Measurements from ENCODE around the gene CTBS. TPM values are rescaled to one million over a fixed set of nuclear protein-coding genes. Genes with fewer than 3 reads are reported as not detected.

Gene CTBS
- total and polyA plus RNA-seq, 11 donors: 2.5 to 19.9 (median 7.7) TPM

DNA sequence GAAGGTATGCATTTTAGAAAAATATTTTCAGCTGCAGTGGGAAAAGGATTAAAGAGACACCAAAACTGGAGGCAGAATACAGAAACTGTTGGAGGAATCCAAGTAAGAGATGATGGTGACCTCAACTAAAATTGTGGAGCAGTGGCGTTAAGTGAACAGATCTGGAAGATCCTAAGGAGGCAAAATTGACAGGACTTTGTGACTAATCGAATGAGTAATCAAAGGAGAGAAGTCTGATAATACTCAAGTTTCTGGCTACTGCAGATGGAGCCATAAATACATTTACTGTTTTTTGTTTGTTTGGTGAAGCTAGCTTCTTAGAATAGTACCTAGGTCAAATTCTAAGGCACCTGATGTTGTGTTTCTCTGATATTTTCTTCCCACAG is 3.1 kb downstream of the CTBS start:
- intact Hi-C loops (cut with DNase I): loop anchor here in 6 of 10 donors (5.0 to 10.0 kb wide), 5 partner anchors 51 to 94 kb away; partner anchors contain the start of genes GNG5 (in 5 of the 6), SPATA1 (in 5 of the 6) and RPF1 (in 2 of the 6)
- H3K4me3 ChIP-seq: no peak overlapping the region
- no peaks in the 10 kb centered on the region for H3K9me3 ChIP-seq
- H3K36me3 ChIP-seq: peaks cover 0 to 44% (median 26%) of the 10 kb centered on the region in 9 donors
- 95 to 98% (median 95%) methylated on average over 2 of the region's 2 CpGs for WGBS, 4 donors
- DNase-seq: no peak
- H3K27ac ChIP-seq: no peak overlapping the region
- TF ChIP-seq, protein P1, sequence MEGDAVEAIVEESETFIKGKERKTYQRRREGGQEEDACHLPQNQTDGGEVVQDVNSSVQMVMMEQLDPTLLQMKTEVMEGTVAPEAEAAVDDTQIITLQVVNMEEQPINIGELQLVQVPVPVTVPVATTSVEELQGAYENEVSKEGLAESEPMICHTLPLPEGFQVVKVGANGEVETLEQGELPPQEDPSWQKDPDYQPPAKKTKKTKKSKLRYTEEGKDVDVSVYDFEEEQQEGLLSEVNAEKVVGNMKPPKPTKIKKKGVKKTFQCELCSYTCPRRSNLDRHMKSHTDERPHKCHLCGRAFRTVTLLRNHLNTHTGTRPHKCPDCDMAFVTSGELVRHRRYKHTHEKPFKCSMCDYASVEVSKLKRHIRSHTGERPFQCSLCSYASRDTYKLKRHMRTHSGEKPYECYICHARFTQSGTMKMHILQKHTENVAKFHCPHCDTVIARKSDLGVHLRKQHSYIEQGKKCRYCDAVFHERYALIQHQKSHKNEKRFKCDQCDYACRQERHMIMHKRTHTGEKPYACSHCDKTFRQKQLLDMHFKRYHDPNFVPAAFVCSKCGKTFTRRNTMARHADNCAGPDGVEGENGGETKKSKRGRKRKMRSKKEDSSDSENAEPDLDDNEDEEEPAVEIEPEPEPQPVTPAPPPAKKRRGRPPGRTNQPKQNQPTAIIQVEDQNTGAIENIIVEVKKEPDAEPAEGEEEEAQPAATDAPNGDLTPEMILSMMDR (IDR thresholded peaks at IDR 0.05): no peak
- TF ChIP-seq POLR2A (IDR thresholded peaks at IDR 0.05): no peak
- no peaks in the 10 kb centered on the region for H3K27me3 ChIP-seq
- no peak for ATAC-seq
- peaks cover 0 to 27% (median 14%) of the 10 kb centered on the region in 12 donors for H3K4me1 ChIP-seq

DNA sequence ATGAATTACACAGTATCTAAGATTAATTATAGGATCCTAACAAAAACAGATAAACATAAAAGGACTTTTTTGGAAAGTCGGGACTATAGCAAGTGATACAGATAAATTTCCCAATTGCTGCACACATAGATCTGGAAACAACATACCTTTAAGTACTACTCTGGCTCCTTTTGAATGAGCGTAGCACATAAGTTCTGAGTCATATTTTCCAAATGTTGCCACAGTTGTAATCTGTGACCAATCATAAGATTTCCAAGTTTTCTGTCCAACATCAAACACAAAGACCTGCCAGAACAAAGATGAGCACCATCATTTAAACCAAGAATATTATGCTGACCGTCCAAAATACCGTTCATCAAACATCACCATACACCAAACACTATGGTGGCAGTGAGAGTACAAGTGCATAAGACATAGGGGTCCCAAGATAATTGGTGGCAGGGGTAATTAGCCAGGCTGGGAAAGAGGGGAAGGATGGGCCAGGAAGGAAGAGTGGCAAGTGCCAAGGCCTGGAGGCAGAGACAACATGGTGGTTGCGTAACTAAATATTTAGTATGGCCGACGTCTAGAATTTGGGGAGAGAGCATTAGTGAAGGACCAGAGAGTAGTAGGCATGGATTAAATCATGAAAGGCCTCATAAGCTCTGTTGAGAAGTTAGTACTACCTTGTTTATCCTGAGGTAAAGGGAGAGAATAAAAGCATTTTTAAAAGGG is 3.6 kb downstream of the CTBS start:
- Histone ChIP-seq H3K27me3 (no peaks in the 10 kb centered on the region), H3K4me1 (peaks cover 0 to 27% (median 14%) of the 10 kb centered on the region in 12 donors), H3K27ac (no peak overlapping the region), H3K36me3 (peaks cover 0 to 48% (median 31%) of the 10 kb centered on the region in 9 donors), H3K9me3 (no peaks in the 10 kb centered on the region), H3K4me3 (no peak overlapping the region)
- ATAC-seq (no peak), DNase-seq (no peak)
- intact Hi-C loops (cut with DNase I): loop anchor here in 6 of 10 donors (5.0 to 10.0 kb wide), 5 partner anchors 52 to 93 kb away; partner anchors contain the start of genes GNG5 (in 5 of the 6), SPATA1 (in 5 of the 6) and RPF1 (in 2 of the 6)
- 92 to 94% (median 93%) methylated on average over 7 of the region's 7 CpGs for WGBS, 4 donors
- TF ChIP-seq, protein P1 (IDR thresholded peaks at IDR 0.05): no peak
- TF ChIP-seq POLR2A (IDR thresholded peaks at IDR 0.05): no peak

DNA sequence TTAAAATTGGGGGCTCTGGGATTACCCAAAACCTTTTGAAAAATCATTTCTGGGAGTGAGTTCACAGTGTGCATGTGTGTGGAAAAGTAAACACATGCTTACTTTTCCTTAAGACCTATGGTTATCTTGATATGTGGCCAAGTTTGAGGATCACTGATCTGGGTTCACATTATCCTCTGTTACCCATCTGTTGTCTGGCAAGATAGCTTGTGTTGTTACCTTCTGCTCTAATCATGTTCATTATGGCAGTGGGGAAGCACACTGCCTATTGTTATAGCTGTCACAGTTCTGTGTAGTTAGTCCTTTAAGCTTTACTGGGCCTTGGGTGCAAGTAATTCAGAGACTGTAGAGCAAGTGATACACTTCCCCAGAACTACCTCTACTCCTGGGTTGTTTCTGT is 5.0 kb downstream of the CTBS start:
- intact Hi-C loops (cut with DNase I): no loop called here
- no peak for DNase-seq
- Histone ChIP-seq H3K27me3 (no peaks in the 10 kb centered on the region), H3K27ac (no peak overlapping the region), H3K4me3 (no peak overlapping the region), H3K9me3 (no peaks in the 10 kb centered on the region), H3K4me1 (peaks cover 0 to 23% (median 14%) of the 10 kb centered on the region in 12 donors), H3K36me3 (peaks cover 0 to 61% (median 44%) of the 10 kb centered on the region in 9 donors)
- TF ChIP-seq POLR2A (IDR thresholded peaks at IDR 0.05): no peak
- TF ChIP-seq, protein P1 (IDR thresholded peaks at IDR 0.05): no peak
- ATAC-seq: no peak

DNA sequence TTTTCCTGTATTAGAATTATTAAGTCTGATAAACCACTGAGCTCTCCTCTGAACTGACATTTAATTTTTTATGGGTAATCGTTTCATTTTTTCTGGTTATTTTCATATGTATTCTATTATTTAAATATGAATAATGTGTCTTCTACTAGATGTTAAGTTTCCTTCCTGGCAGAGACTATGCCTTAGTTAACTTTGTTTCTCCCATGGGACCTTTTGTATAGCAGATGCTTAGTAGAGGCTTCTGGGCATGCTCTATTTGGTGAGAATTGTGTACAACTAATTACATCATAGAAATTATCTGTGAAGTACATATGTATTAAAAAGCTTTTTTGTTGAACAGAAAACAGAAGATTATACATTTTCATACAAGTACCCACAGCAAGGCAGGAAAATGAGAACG is 23.4 kb downstream of the CTBS start:
- 68 to 77% (median 71%) methylated on average over 2 of the region's 2 CpGs for WGBS, 4 donors
- TF ChIP-seq, protein P1 (IDR thresholded peaks at IDR 0.05): no peak
- no peak for TF ChIP-seq POLR2A (IDR thresholded peaks at IDR 0.05)

More for the DNA sequence above, 23.4 kb downstream of the CTBS start:
- Histone ChIP-seq H3K4me3 (no peak overlapping the region), H3K27ac (no peak overlapping the region), H3K4me1 (no peaks in the 10 kb centered on the region), H3K36me3 (peaks cover 0 to 33% (median 19%) of the 10 kb centered on the region in 9 donors), H3K9me3 (no peaks in the 10 kb centered on the region), H3K27me3 (no peaks in the 10 kb centered on the region)
- intact Hi-C loops (cut with DNase I): no loop called here
- DNase-seq (no peak), ATAC-seq (no peak)
